Spleen (tissue), 7 donors: ENCODE results near the gene CNTNAP2.

Experiments used
- CTCF ChIP-seq, 11 experiments: fragments of 200-600 bp in 7 of 11; fragments of 450-650 bp in 4 of 11; sonication (generic) in 4 of 11; IDR thresholded peaks in 8 of 11; conservative IDR thresholded peaks in 3 of 11; 1 replicate in 7 of 11; 2 replicates in 4 of 11; pipeline versions ENCODE4 v1.4.0 to v1.8.0; 2016 to 2021; ENCODE audit warnings: antibody characterized with exemption in 11 of 11, inconsistent platforms in 4 of 11, mild to moderate bottlenecking in 1 of 11
- POLR2A ChIP-seq, 3 donors: fragments of 450-650 bp; IDR thresholded peaks; one replicate each; pipeline ENCODE4 v1.5.1; 2017; ENCODE audit warnings: antibody characterized with exemption in 3 of 3, mild to moderate bottlenecking in 1 of 3
- donor health status: DM: no; HTN: no; CAD: no; lungs with moderate emphysema.
- donor health status: DM: no; HTN: no; CAD: no.
- donor health status: DM: no; HTN: no; CAD: no.

DNA sequence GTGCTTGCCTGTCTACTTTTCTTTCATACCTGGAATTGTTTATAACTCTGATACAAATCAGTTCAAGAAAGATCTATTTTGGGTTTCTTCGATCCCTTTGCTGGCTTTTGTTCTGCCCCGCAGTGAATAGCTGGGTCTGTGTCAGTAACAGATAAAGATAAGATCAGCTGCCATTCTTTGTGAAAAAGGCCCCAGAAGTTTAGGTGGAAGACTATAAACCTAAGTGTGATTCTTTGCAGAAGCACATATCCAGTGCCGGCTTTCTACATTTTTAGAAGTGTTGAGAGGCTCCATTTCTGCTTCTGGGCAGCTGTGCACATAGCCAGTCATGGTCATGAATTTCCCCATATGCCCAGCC, 1787.6 kb downstream of the CNTNAP2 start:
- TF ChIP-seq POLR2A (IDR thresholded peaks at IDR 0.05) = no peak
- no peak for TF ChIP-seq CTCF (IDR thresholded peaks at IDR 0.05 in 8 of 11, conservative IDR thresholded peaks at IDR 0.05 in 3 of 11)
